ENCODE data around the gene RNF215. TPM values are rescaled to one million over a fixed set of nuclear protein-coding genes. Genes with fewer than 3 reads are reported as not detected.
A peak's percentile ranks its signal among the peaks of the same experiment; 100 is the strongest.

RNF215 gene
- total and polyA plus RNA-seq, 2 of the 13 experiments (the other 11 are each of a cell fraction or from before 2014, with no cell fraction given) = 5.3 to 6.1 TPM

DNA sequence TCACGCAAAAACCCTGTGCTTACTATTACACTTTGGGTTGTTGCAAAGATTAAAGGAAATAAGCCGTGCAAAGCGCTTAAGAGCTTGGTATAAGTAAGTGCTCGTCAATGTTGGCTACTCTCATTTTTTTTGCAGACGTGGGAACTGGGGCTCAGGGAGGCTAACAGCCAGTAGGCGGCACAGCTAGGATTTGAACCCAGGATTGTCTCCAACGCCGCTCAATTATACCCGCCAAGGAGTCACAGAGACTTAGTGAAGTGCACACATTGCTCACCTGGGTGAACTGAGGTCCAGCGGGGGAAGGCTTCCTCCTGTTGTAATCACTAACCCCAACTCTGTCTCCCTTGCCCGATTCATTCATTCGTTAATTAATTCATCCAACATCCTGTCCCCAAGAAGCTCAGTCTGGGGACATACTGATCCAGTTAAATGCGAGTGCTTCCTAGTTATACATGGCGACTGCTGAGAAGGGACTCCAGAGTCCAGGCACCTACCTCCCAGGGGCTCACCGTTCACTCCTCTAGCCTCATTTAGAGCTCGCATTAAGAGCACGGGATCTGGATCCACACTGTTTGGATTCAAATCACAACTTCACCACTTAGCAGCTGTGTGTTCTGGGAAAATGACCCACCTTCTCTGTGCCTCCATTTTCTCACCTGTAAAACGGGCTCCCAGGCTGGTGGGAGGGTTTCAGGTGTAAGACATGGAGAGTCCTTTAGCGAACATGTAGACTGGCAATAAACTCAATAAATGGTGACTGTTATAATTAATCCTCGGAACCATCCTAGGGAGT lies 37.5 kb upstream of the RNF215 start:
- POLR2A ChIA-PET = interaction anchor here (1.0 to 7.2 kb wide), 12 partner anchors 8 to 137 kb away, joined by 4 to 164 read pairs (median 10); partner anchors contain the start of genes CCDC157, RNF215, SEC14L2 and SF3A1
- no peak for FAIRE-seq
- peak overlapping the region; percentile 99 for H3K4me2 ChIP-seq (ENCODE audit: low read depth, low read length)
- H2AFZ ChIP-seq (ENCODE audit: low read length) = peak overlapping the region; percentile 63
- ATAC-seq = no peak
- peaks cover 16% of the 10 kb centered on the region for H3K79me2 ChIP-seq (ENCODE audit: insufficient read depth, low read length)
- no TSS peak for BruUV-seq (replicated peaks)
- peak overlapping the region; percentile 68 to 89 (median 68) for H3K4me3 ChIP-seq (replicated peaks in 1 of 3; ENCODE audit: insufficient read depth in 1 of 3, low read depth in 2 of 3, low read length in 3 of 3)
- TF ChIP-seq, protein P1, sequence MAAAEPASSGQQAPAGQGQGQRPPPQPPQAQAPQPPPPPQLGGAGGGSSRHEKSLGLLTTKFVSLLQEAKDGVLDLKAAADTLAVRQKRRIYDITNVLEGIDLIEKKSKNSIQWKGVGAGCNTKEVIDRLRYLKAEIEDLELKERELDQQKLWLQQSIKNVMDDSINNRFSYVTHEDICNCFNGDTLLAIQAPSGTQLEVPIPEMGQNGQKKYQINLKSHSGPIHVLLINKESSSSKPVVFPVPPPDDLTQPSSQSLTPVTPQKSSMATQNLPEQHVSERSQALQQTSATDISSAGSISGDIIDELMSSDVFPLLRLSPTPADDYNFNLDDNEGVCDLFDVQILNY (CRISPR knock-in tag; conservative IDR thresholded peaks at IDR 0.05) = no peak
- 0 out of 2 replicates have a peak, but pooled peaks have one; percentile 23 for TF ChIP-seq SNAI1 (CRISPR knock-in tag; IDR thresholded peaks at IDR 0.05; ENCODE audit: borderline replicate concordance)
- 0 out of 2 replicates have a peak, but pooled peaks have one; percentile 2 for TF ChIP-seq ZMYM3 (CRISPR knock-in tag; IDR thresholded peaks at IDR 0.05)
- peak; percentile 88 for TF ChIP-seq ZNF629 (CRISPR knock-in tag; conservative IDR thresholded peaks at IDR 0.05)
- TF ChIP-seq CHD4 (IDR thresholded peaks at IDR 0.05; ENCODE audit: borderline replicate concordance, low read length) = peak; percentile 57; the same call in 1 of the 2 replicates
- TF ChIP-seq ZNF737 (CRISPR knock-in tag; IDR thresholded peaks at IDR 0.05; ENCODE audit: borderline replicate concordance) = no peak
- TF ChIP-seq ZNF768 (CRISPR knock-in tag; IDR thresholded peaks at IDR 0.05) = peak; percentile 82
- no peak for TF ChIP-seq TMF1 (CRISPR knock-in tag; IDR thresholded peaks at IDR 0.05; ENCODE audit: low read depth)
- TF ChIP-seq, protein P2, sequence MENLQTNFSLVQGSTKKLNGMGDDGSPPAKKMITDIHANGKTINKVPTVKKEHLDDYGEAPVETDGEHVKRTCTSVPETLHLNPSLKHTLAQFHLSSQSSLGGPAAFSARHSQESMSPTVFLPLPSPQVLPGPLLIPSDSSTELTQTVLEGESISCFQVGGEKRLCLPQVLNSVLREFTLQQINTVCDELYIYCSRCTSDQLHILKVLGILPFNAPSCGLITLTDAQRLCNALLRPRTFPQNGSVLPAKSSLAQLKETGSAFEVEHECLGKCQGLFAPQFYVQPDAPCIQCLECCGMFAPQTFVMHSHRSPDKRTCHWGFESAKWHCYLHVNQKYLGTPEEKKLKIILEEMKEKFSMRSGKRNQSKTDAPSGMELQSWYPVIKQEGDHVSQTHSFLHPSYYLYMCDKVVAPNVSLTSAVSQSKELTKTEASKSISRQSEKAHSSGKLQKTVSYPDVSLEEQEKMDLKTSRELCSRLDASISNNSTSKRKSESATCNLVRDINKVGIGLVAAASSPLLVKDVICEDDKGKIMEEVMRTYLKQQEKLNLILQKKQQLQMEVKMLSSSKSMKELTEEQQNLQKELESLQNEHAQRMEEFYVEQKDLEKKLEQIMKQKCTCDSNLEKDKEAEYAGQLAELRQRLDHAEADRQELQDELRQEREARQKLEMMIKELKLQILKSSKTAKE (CRISPR knock-in tag; IDR thresholded peaks at IDR 0.05; ENCODE audit: borderline replicate concordance) = 0 out of 2 replicates have a peak, but pooled peaks have one; percentile 15
- TF ChIP-seq ZBTB38 (CRISPR knock-in tag; IDR thresholded peaks at IDR 0.05) = peak; percentile 28; the same call in 1 of the 2 replicates
- TF ChIP-seq CENPT (CRISPR knock-in tag; IDR thresholded peaks at IDR 0.05; ENCODE audit: low read depth) = 0 out of 2 replicates have a peak, but pooled peaks have one; percentile 41
- TF ChIP-seq ZNF17 (CRISPR knock-in tag; IDR thresholded peaks at IDR 0.05) = 0 out of 2 replicates have a peak, but pooled peaks have one; percentile 5
- CTCF ChIA-PET (ENCODE audit: low intra/inter-chr PET ratio, low total read pairs) = interaction anchor here (0.8 to 2.5 kb wide), 2 partner anchors 33 to 97 kb away, joined by 3 to 43 read pairs; no protein-coding TSS in a partner anchor
- peaks cover 0 to 5% of the 10 kb centered on the region in 2 experiments; a peak in 2 of 5 replicates for H3K36me3 ChIP-seq (replicated peaks in 1 of 2; ENCODE audit: control insufficient read depth in 1 of 2, insufficient read depth in 2 of 2, low read length in 2 of 2)
- H3K9me3 ChIP-seq (ENCODE audit: low read length) = no peaks in the 10 kb centered on the region
- peaks cover 50% of the 10 kb centered on the region for H3K4me1 ChIP-seq (ENCODE audit: insufficient read depth, low read length)
- intact Hi-C loops (cut with micrococcal nuclease; ENCODE audit: unreplicated experiment) = no loop called here
- H4K20me1 ChIP-seq (ENCODE audit: insufficient read depth, low read length) = no peaks in the 10 kb centered on the region
- peak overlapping the region; percentile 68 for H3K9ac ChIP-seq (ENCODE audit: insufficient read depth, low read depth, low read length)
- in situ Hi-C loops (cut with HindIII; ENCODE audit: extremely low pct_ligation_motif_present, low pct_unique_long_range_greater_than_20kb) = loop anchor here (5.0 kb wide), 1 partner anchor 32 kb away; no protein-coding TSS in a partner anchor
- H3K27ac ChIP-seq (ENCODE audit: extremely low read length, insufficient read depth, low read length) = peak overlapping the region; percentile 70
- no peak for DNase-seq (ENCODE audit: low spot score)
- H3K27me3 ChIP-seq (ENCODE audit: control insufficient read depth in 1 of 2, insufficient read depth in 2 of 2, low read length in 2 of 2) = no peaks in the 10 kb centered on the region
- WGBS (ENCODE audit: low lambda C conversion rate) = 50% methylated on average over 20 of the region's 20 CpGs
